Stimulated activated CD4-positive, alpha-beta T cell treated with anti-CD3 and anti-CD28 coated beads, Interleukin-2, amount 100 ng/mL, for 24 hours (primary cell): ENCODE data around the gene GNL1.

Source experiments
- DNase-seq, 2 donors: peaks; one replicate each; pipeline ENCODE4 v3.0.0-alpha.2; 2020

The GNL1 gene

GRCh38 chr6:30556066-30556905, at the start of gene GNL1:
GNL1 (minus strand) TSS chr6:30556489; CDS start chr6:30556203, 286 bp downstream.
- peak; percentile 100 for DNase-seq

GRCh38 chr6:30603961-30604360, 47.7 kb upstream of the GNL1 start:
- DNase-seq: no peak

- no peak for DNase-seq
Measured at GRCh38 chr6:30601815-30602641, 45.7 kb upstream of the GNL1 start.

- no peak for DNase-seq
Measured at GRCh38 chr6:30601436-30601814, 45.1 kb upstream of the GNL1 start.

- DNase-seq: no peak
Measured at GRCh38 chr6:30600451-30600961, 44.2 kb upstream of the GNL1 start.

- DNase-seq: no peak
Measured at GRCh38 chr6:30599625-30600324, 43.5 kb upstream of the GNL1 start.

GRCh38 chr6:30598912-30599624, 42.8 kb upstream of the GNL1 start:
- DNase-seq: no peak

- peak; percentile 87 for DNase-seq
Measured at GRCh38 chr6:30597315-30598144, 41.2 kb upstream of the GNL1 start.

- DNase-seq: no peak
Measured at GRCh38 chr6:30592287-30592686, 36.0 kb upstream of the GNL1 start.

- no peak for DNase-seq
Measured at GRCh38 chr6:30591008-30591407, 34.7 kb upstream of the GNL1 start.

GRCh38 chr6:30590509-30590908, 34.2 kb upstream of the GNL1 start:
- DNase-seq: no peak

GRCh38 chr6:30589754-30590358, 33.6 kb upstream of the GNL1 start:
- DNase-seq: no peak

GRCh38 chr6:30583921-30584320, 27.6 kb upstream of the GNL1 start:
- no peak for DNase-seq

- DNase-seq: no peak
Measured at GRCh38 chr6:30578051-30578450, 21.8 kb upstream of the GNL1 start.

- DNase-seq: no peak
Measured at GRCh38 chr6:30573113-30573512, 16.8 kb upstream of the GNL1 start.

GRCh38 chr6:30572148-30572547, 15.9 kb upstream of the GNL1 start:
- DNase-seq: no peak

- no peak for DNase-seq
Measured at GRCh38 chr6:30571762-30572082, 15.4 kb upstream of the GNL1 start.

- DNase-seq: peak; percentile 99 to 100
Measured at GRCh38 chr6:30571075-30571761, 14.9 kb upstream of the GNL1 start, which contains the start of gene ABCF1. ABCF1 (plus strand) TSS chr6:30571442; CDS start chr6:30571488, 46 bp downstream.

GRCh38 chr6:30570740-30571074, 14.4 kb upstream of the GNL1 start:
- DNase-seq: no peak

GRCh38 chr6:30570263-30570662, 14.0 kb upstream of the GNL1 start:
- no peak for DNase-seq

- peak; percentile 53 to 67 for DNase-seq
Measured at GRCh38 chr6:30568245-30568644, 12.0 kb upstream of the GNL1 start.
